Stimulated activated CD4-positive, alpha-beta T cell treated with anti-CD3 and anti-CD28 coated beads, Interleukin-12 subunit alpha, Interleukin-12 subunit beta, amount 100 ng/mL, for 4 hours (primary cell): ENCODE measurements around the gene CRX.
"Not testable (repeated sequence)": the region's sequence is repeated elsewhere in the genome, so short reads cannot be mapped to it uniquely, and the experiment has no call there.

Experiments used
- DNase-seq: peaks from one replicate; pipeline ENCODE4 v3.0.0-alpha.2; 2020

CRX gene

GRCh38 chr19:47821460-47822020 is at the start of gene CRX:
CRX (plus strand) TSS chr19:47821937; CDS start chr19:47834444, 12,507 bp downstream.
- DNase-seq, result no peak

- no peak for DNase-seq
Observed at GRCh38 chr19:47776568-47776967, 45.2 kb upstream of the CRX start.

GRCh38 chr19:47777245-47778048 is 44.3 kb upstream of the CRX start:
- DNase-seq, result not testable (repeated sequence)

GRCh38 chr19:47778049-47778953 is 43.4 kb upstream of the CRX start, which contains the start of gene SELENOW:
SELENOW (plus strand) TSS chr19:47778703; CDS start chr19:47778786, 83 bp downstream.
- DNase-seq, result peak; percentile 77

GRCh38 chr19:47778954-47779351 is 42.8 kb upstream of the CRX start:
- peak; percentile 17 for DNase-seq

- DNase-seq, result no peak
Observed at GRCh38 chr19:47779524-47780214, 42.1 kb upstream of the CRX start.

- no peak for DNase-seq
Observed at GRCh38 chr19:47780215-47780551, 41.6 kb upstream of the CRX start.

GRCh38 chr19:47781590-47782262 is 40.0 kb upstream of the CRX start:
- no peak for DNase-seq

GRCh38 chr19:47786566-47786965 is 35.2 kb upstream of the CRX start:
- DNase-seq, result no peak

GRCh38 chr19:47787307-47787706 is 34.4 kb upstream of the CRX start:
- not testable (repeated sequence) for DNase-seq

GRCh38 chr19:47789811-47790210 is 31.9 kb upstream of the CRX start:
- not testable (repeated sequence) for DNase-seq

- DNase-seq, result peak; percentile 90
Observed at GRCh38 chr19:47790398-47790814, 31.3 kb upstream of the CRX start.

GRCh38 chr19:47792616-47793015 is 29.1 kb upstream of the CRX start:
- no peak for DNase-seq

GRCh38 chr19:47794526-47794925 is 27.2 kb upstream of the CRX start:
- DNase-seq, result no peak

GRCh38 chr19:47796785-47797184 is 25.0 kb upstream of the CRX start:
- DNase-seq, result no peak

GRCh38 chr19:47797996-47798903 is 23.5 kb upstream of the CRX start:
- DNase-seq, result no peak

GRCh38 chr19:47798904-47799266 is 22.9 kb upstream of the CRX start:
- DNase-seq, result no peak

- no peak for DNase-seq
Observed at GRCh38 chr19:47801270-47801669, 20.5 kb upstream of the CRX start.

GRCh38 chr19:47802521-47803043 is 19.2 kb upstream of the CRX start:
- no peak for DNase-seq

GRCh38 chr19:47803148-47803547 is 18.6 kb upstream of the CRX start:
- not testable (repeated sequence) for DNase-seq

- not testable (repeated sequence) for DNase-seq
Observed at GRCh38 chr19:47803671-47804070, 18.1 kb upstream of the CRX start.
